Measurements from ENCODE around the gene COL26A1.

- TF ChIP-seq CTCF (IDR thresholded peaks at IDR 0.05) (no peak), POLR2A (IDR thresholded peaks at IDR 0.05) (no peak)
Measured at GRCh38 chr7:101531726-101532357, 169.2 kb downstream of the COL26A1 start.

Measured in lower leg skin (tissue), 3 donors.